NCI-H1105 (cell line): ENCODE results near the gene SLC39A2.
"Not testable (repeated sequence)": the region's sequence is repeated elsewhere in the genome, so short reads cannot be mapped to it uniquely, and the experiment has no call there.

Source experiments
- DNase-seq: peaks from one replicate; lab custom pipeline; 2025; lab: John Stamatoyannopoulos, UW

The SLC39A2 gene

GRCh38 chr14:20998674-20999366 is at the start of gene SLC39A2:
Gene SLC39A2, plus strand, starts transcription at chr14:20999293. Its CDS starts 154 bp downstream, at chr14:20999447.
- no peak for DNase-seq

GRCh38 chr14:20954736-20955537 is 44.2 kb upstream of the SLC39A2 start, which contains the start of gene RNASE2:
Gene RNASE2, plus strand, starts transcription at chr14:20955487. Its CDS starts 285 bp downstream, at chr14:20955772.
- DNase-seq: not testable (repeated sequence)

GRCh38 chr14:20955538-20955873 is 43.6 kb upstream of the SLC39A2 start:
- DNase-seq: not testable (repeated sequence)

GRCh38 chr14:20956376-20956976 is 42.6 kb upstream of the SLC39A2 start:
- no peak for DNase-seq

- DNase-seq: not testable (repeated sequence)
These were observed 40.1 kb upstream of the SLC39A2 start for GRCh38 chr14:20958946-20959345.

GRCh38 chr14:20969336-20969735 is 29.8 kb upstream of the SLC39A2 start:
- no peak for DNase-seq

- DNase-seq: no peak
These were observed 28.5 kb upstream of the SLC39A2 start for GRCh38 chr14:20970647-20970982.

GRCh38 chr14:20970983-20971704 is 27.9 kb upstream of the SLC39A2 start:
- peak; percentile 73 for DNase-seq

GRCh38 chr14:20971705-20972021 is 27.4 kb upstream of the SLC39A2 start:
- no peak for DNase-seq

- DNase-seq: no peak
These were observed 25.6 kb upstream of the SLC39A2 start for GRCh38 chr14:20973501-20973900.

GRCh38 chr14:20976291-20976690 is 22.8 kb upstream of the SLC39A2 start:
- DNase-seq: no peak

GRCh38 chr14:20978687-20979086 is 20.4 kb upstream of the SLC39A2 start:
- no peak for DNase-seq

GRCh38 chr14:20980906-20981305 is 18.2 kb upstream of the SLC39A2 start:
- no peak for DNase-seq

GRCh38 chr14:20982646-20983369 is 16.3 kb upstream of the SLC39A2 start:
- no peak for DNase-seq

GRCh38 chr14:20985650-20986049 is 13.4 kb upstream of the SLC39A2 start:
- DNase-seq: not testable (repeated sequence)

- DNase-seq: no peak
These were observed 12.3 kb upstream of the SLC39A2 start for GRCh38 chr14:20986811-20987210.

GRCh38 chr14:20988717-20989470 is 10.2 kb upstream of the SLC39A2 start:
- no peak for DNase-seq

GRCh38 chr14:20989471-20989786 is 9.7 kb upstream of the SLC39A2 start:
- no peak for DNase-seq

GRCh38 chr14:20989787-20990600 is 9.1 kb upstream of the SLC39A2 start, which contains the start of gene METTL17:
Gene METTL17, plus strand, starts transcription at chr14:20989980. Its CDS starts 23 bp downstream, at chr14:20990003.
- peak; percentile 92 for DNase-seq

GRCh38 chr14:20996521-20996920 is 2.6 kb upstream of the SLC39A2 start:
- no peak for DNase-seq
